Stimulated activated CD4-positive, alpha-beta T cell treated with anti-CD3 and anti-CD28 coated beads, Interleukin-2, amount 100 ng/mL, for 48 hours (primary cell): ENCODE results near the gene CLEC14A.

Experiments
- DNase-seq, 2 donors: peaks; one replicate each; pipeline ENCODE4 v3.0.0-alpha.2; 2020

CLEC14A gene

GRCh38 chr14:38205119-38205813 lies 50.6 kb downstream of the CLEC14A start:
- DNase-seq, result no peak

- no peak for DNase-seq
These were observed 51.2 kb downstream of the CLEC14A start for GRCh38 chr14:38204719-38205115.
